ENCODE measurements around the gene NCAPH2.

NCAPH2 gene

DNA sequence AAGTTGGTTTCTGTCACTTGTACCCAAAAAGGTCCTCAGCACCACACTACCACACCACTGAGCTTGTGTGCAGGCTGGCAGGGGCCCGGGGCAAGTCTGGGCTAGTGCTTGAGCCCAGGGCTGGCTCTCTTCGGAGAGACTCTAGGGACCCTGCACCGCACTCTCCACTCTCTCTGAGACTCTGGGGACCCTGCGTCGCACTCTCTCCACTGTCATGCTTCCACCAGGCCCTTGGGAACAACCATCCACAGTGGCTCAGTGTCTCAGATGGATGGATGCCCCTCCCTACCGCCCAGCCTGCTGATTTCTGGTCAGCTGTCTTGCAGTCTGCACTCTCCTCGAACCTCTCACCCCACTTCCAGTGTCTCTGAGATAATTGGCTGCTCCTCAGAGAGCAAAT is 31.2 kb upstream of the NCAPH2 start:
- Histone ChIP-seq H3K36me3 (peaks cover 3% of the 10 kb centered on the region), H3K4me1 (ENCODE audit: control insufficient read depth in 1 of 2, insufficient read depth in 1 of 2, low read depth in 1 of 2, low read length in 1 of 2) (peaks cover 25 to 33% of the 10 kb centered on the region in 2 experiments), H3K4me3 (ENCODE audit: low read depth in 1 of 2, low read length in 1 of 2) (no peak overlapping the region), H3K9me3 (no peaks in the 10 kb centered on the region), H3K27ac (no peak overlapping the region), H3K27me3 (peaks cover 55% of the 10 kb centered on the region)
- TF ChIP-seq, protein P1, sequence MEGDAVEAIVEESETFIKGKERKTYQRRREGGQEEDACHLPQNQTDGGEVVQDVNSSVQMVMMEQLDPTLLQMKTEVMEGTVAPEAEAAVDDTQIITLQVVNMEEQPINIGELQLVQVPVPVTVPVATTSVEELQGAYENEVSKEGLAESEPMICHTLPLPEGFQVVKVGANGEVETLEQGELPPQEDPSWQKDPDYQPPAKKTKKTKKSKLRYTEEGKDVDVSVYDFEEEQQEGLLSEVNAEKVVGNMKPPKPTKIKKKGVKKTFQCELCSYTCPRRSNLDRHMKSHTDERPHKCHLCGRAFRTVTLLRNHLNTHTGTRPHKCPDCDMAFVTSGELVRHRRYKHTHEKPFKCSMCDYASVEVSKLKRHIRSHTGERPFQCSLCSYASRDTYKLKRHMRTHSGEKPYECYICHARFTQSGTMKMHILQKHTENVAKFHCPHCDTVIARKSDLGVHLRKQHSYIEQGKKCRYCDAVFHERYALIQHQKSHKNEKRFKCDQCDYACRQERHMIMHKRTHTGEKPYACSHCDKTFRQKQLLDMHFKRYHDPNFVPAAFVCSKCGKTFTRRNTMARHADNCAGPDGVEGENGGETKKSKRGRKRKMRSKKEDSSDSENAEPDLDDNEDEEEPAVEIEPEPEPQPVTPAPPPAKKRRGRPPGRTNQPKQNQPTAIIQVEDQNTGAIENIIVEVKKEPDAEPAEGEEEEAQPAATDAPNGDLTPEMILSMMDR (IDR thresholded peaks at IDR 0.05), result no peak

DNA sequence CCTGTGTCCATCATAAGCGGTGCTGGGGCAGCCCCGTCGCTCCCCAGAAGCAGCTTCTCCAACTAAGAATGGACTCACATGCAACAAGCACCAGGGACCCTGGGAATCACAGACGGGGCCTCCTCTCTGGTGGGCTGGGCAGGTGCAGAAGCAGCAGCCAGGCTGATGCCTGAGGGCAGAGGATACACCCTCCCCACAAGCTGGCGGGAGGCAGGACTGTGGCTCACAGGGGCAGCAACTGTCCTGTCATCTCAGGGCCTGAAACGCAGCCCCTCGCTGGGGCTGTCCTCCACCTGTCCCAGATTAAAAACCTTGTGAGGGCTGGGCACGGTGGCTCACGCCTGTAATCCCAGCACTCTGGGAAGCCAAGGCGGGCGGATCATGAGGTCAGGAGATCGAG is 30.1 kb upstream of the NCAPH2 start:
- Histone ChIP-seq H3K27me3 (peaks cover 66% of the 10 kb centered on the region), H3K27ac (no peak overlapping the region), H3K4me3 (ENCODE audit: low read depth in 1 of 2, low read length in 1 of 2) (no peak overlapping the region), H3K4me1 (ENCODE audit: control insufficient read depth in 1 of 2, insufficient read depth in 1 of 2, low read depth in 1 of 2, low read length in 1 of 2) (peaks cover 24 to 32% of the 10 kb centered on the region in 2 experiments), H3K36me3 (no peaks in the 10 kb centered on the region), H3K9me3 (no peaks in the 10 kb centered on the region)
- TF ChIP-seq, protein P1 (IDR thresholded peaks at IDR 0.05), result no peak

DNA sequence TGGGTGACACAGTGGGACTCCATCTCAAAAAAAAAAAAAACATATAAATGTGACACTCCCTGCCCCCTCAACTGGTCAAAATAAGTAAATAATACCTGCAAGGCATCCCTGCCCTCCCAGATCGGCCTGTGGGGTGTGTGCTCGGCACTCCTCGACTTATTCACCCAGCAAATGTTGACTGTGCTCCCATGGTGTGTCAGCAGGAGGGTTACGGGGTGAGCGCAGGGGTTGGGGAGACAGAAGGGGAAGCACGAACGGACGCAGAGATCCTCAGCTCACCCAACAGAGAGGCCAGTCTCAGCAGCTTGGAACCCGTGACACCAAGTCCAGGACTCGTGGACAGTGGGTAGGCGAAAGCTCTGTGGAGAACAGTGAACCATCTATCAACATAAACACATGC is 28.3 kb upstream of the NCAPH2 start:
- no peaks in the 10 kb centered on the region for H3K9me3 ChIP-seq
- H3K36me3 ChIP-seq, result no peaks in the 10 kb centered on the region
- H3K27ac ChIP-seq, result no peak overlapping the region
- H3K4me1 ChIP-seq (ENCODE audit: control insufficient read depth in 1 of 2, insufficient read depth in 1 of 2, low read depth in 1 of 2, low read length in 1 of 2), result peaks cover 11 to 17% of the 10 kb centered on the region in 2 experiments
- H3K27me3 ChIP-seq, result peaks cover 84% of the 10 kb centered on the region
- TF ChIP-seq, protein P1 (IDR thresholded peaks at IDR 0.05), result no peak
- no peak overlapping the region for H3K4me3 ChIP-seq (ENCODE audit: low read depth in 1 of 2, low read length in 1 of 2)

DNA sequence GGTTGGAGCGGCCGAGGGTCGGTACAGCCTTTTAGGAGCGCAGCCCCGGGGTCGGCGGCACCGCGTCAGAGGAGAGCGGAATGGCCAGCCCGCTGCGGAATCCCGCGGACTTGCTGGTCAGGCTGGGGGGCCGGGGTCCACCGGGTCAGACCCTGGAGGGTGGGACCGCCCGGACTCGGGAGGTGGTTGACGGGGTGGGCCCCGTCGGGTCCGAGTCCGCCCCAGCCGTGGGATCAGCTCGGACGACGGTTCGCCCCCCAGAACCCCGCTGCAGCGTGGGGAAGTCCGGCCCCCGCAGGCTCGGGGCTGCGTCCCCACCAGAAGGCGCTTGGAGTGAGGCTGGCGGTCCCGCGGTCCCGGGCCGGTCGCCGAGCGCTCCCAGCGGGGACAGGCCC is 27.0 kb upstream of the NCAPH2 start:
- H3K4me1 ChIP-seq (ENCODE audit: control insufficient read depth in 1 of 2, insufficient read depth in 1 of 2, low read depth in 1 of 2, low read length in 1 of 2), result peaks cover 5 to 10% of the 10 kb centered on the region in 2 experiments
- TF ChIP-seq, protein P1 (IDR thresholded peaks at IDR 0.05), result no peak
- H3K27me3 ChIP-seq, result peaks cover 97% of the 10 kb centered on the region
- no peak overlapping the region for H3K27ac ChIP-seq
- H3K9me3 ChIP-seq, result no peaks in the 10 kb centered on the region
- peak overlapping the region; percentile 65 to 80 for H3K4me3 ChIP-seq (ENCODE audit: low read depth in 1 of 2, low read length in 1 of 2)
- H3K36me3 ChIP-seq, result no peaks in the 10 kb centered on the region

DNA sequence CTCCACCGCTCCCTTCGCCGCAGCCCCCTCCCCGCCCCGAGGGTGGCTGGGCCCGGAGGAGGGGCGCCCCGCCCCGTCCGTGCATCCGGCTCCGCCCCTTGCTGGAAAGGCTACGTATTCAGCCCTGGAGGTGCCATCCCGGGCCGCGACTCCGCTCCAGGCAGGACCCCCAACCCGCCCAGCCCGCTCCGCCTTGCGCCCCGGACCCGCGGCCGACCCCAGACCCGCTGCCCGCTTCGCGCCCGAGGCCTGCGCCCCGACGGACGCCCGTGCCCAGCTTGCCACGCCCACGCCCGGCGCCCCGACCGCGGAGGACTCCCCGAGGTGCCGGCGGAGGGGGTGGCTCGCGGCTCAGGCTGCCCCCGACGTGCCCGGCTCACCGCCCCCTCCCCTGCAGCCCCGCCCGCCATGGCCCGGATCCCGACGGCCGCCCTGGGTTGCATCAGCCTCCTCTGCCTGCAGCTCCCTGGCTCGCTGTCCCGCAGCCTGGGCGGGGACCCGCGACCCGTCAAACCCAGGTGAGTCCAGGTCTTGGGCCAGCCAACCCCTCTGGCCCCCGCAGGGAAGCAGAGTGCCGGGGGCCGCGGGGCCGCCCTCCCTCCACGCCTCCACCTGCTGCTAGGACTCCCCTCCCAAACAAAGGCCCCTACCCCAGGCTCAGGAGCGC is 26.5 kb upstream of the NCAPH2 start, which contains the start of gene ADM2:
TSS of gene ADM2 (plus strand) at position 104 of the 667 bp plus-strand sequence. CDS start at position 409, 305 bp downstream.
- H3K27me3 ChIP-seq, result peaks cover 98% of the 10 kb centered on the region
- H3K9me3 ChIP-seq, result no peaks in the 10 kb centered on the region
- no peaks in the 10 kb centered on the region for H3K36me3 ChIP-seq
- peaks cover 5 to 10% of the 10 kb centered on the region in 2 experiments for H3K4me1 ChIP-seq (ENCODE audit: control insufficient read depth in 1 of 2, insufficient read depth in 1 of 2, low read depth in 1 of 2, low read length in 1 of 2)
- H3K27ac ChIP-seq, result no peak within 1 kb of the TSS
- TF ChIP-seq, protein P1 (IDR thresholded peaks at IDR 0.05), result no peak
- H3K4me3 ChIP-seq (ENCODE audit: low read depth in 1 of 2, low read length in 1 of 2), result peak within 1 kb of the TSS; percentile 65 to 80
